IPS-11a (cell line): ENCODE data around the gene RTKN2.

ENCODE experiments used
- H3K4me3 ChIP-seq: one replicate; pipeline ENCODE4 v1.5.1; 2013; ENCODE audit warnings: low read depth, low read length, control low read depth

Gene RTKN2

DNA sequence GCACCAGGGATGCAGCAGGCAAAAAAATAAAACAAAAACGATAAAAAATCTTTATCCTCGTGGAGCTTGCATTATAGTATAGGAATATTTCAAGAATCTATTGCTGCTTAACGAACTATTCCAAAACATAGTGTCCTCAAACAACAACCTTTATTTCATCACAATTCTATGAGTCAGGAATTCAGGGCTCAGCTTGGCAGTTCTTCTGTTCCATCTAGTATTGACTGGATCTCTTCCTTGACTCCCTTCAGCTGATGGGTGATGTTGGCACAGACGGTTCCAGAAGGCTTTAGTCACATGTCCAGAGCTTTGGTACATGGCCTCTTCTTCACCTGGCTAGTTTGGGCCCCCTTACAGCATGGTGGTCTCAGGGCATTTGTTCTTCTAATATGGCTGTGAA, 88.0 kb downstream of the RTKN2 start:
- H3K4me3 ChIP-seq, result no peak overlapping the region

GRCh38 chr10:62178568-62178967, 90.1 kb downstream of the RTKN2 start:
- H3K4me3 ChIP-seq, result no peak overlapping the region

DNA sequence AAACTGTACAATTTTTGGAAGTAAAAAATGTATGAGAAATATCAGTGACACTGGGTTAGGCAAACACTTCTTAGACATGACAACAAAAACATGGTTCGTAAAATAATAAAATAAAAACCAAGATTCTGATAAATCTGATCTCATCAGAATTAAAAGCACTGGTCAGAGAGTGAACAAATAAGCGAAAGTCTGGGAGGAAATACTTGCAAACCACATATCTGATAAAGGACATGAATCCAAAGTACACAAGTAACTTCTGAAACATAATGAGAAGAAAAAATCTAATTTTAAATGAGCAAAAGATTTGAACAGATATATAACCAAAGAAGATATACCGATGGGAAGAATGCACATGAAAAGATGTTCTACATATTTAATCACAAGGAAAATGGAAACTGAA, 91.5 kb downstream of the RTKN2 start:
- no peak overlapping the region for H3K4me3 ChIP-seq

GRCh38 chr10:62175251-62175650, 93.4 kb downstream of the RTKN2 start:
- H3K4me3 ChIP-seq, result no peak overlapping the region

GRCh38 chr10:62172465-62172864, 96.2 kb downstream of the RTKN2 start:
- H3K4me3 ChIP-seq, result no peak overlapping the region

GRCh38 chr10:62171791-62172190, 96.9 kb downstream of the RTKN2 start:
- H3K4me3 ChIP-seq, result no peak overlapping the region

- H3K4me3 ChIP-seq, result no peak overlapping the region
Measured at GRCh38 chr10:62170732-62171131, 97.9 kb downstream of the RTKN2 start.

DNA sequence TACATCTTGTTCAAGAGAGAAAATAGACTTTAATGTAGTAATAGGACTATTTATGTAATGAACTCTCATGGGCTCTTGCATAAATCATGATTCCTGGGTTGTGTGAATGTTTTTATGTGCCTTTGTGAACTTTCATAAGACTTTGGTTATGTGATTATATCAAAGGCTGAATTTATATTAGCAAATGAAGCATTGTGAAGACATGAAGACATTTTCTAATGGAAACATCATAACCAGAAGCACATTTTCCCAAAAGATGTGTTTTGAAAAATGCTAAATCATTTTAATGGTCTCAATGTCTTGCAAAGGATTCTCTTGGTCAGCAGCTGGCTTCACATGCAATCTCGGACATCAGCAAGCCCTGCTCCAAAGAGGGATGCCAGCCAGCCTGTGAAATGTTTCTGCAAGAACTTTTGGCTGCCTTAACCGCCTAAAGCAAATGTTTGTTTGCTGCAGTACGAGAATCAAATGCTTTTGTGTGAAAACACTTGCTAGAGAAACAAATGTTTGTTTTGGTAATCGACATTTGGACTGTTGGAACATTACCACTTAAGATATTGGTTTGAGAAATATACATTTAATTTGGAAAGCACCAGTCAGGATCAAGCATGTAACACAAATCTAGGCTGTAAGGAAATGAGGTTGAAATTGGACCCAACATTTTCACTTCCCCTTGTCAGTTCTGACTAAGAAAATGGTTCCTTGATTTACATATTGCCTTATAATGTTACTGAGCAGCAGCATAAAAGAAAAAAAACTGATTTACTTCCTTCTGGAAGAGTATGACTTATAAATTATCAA, 102.1 kb downstream of the RTKN2 start:
- no peak overlapping the region for H3K4me3 ChIP-seq

- H3K4me3 ChIP-seq, result no peak overlapping the region
Measured at GRCh38 chr10:62165803-62166202, 102.8 kb downstream of the RTKN2 start.

GRCh38 chr10:62163024-62163423, 105.6 kb downstream of the RTKN2 start:
- H3K4me3 ChIP-seq, result no peak overlapping the region

DNA sequence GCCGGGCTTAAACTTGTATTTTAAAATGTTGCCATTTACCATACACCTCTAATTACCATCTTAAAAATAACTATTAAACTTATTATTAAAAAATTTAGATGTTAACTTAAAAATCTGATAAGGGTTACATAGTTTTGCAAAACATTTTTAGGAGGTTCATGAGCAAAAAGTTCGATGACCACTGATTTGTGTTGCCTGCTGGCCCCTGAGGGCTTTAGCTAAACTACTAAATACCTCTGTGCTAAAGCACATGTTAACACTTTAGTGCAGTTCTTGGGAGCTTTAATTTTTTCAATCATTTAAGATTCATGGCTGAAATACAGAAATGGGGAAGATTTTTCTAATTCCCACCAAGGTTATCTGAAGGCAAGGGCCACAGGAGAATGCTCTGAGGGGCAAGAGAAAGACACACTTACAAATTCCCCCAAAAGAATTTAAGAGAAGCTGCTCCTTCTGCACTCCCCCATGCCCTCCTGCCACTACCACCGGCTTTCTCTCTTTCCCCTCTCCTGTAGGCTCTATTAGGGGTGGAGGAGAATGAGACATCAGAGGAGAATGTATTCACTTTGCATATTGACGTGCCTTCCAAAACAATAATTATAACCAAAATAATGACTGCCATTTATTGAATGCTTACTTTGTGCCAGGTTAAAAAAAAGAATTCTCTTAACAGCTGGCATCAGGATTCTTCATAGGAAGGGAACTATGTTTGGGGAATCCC, 106.2 kb downstream of the RTKN2 start:
- H3K4me3 ChIP-seq, result no peak overlapping the region

DNA sequence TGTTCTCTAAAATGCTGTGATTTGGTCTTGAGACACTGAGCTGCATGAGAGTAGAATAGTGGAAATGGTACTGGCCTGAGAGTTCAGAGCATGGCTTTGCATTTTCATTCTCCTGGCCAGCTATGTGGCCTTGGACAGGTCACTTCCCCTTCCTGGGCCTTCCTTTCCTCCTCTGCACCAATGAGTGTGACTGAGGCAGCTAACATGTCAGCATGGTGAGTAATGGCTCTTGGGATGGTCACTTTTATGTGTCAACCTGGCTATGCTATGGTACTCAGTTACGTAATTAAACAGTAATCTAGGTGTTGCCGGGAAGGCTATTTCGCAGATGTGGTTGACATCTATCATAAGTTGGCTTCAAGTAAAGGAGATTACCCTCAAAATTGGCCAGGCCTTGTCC, 109.3 kb downstream of the RTKN2 start:
- no peak overlapping the region for H3K4me3 ChIP-seq

DNA sequence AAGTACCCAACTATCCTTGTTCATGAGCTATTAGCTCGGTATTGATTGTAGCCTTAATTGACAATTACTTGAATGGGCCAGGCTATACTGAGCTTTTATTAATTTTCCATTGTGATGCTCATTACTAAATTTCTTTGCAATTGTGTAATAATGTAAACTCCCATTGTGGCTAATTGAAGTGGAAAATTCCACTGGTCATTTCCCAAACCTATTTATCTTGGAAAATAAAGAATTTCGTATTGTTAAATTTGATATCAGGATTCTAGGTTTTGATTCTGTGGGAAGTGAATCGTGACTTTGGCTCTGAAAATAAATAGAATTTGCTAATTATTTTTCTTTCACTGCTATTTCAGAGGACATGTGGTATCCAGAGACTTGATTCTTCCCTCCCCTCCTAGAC, 111.0 kb downstream of the RTKN2 start:
- no peak overlapping the region for H3K4me3 ChIP-seq

GRCh38 chr10:62155054-62155680, 113.5 kb downstream of the RTKN2 start:
- H3K4me3 ChIP-seq, result no peak overlapping the region

GRCh38 chr10:62154231-62154630, 114.4 kb downstream of the RTKN2 start:
- no peak overlapping the region for H3K4me3 ChIP-seq

- H3K4me3 ChIP-seq, result no peak overlapping the region
Measured at GRCh38 chr10:62153191-62153590, 115.5 kb downstream of the RTKN2 start.

GRCh38 chr10:62149621-62150020, 119.0 kb downstream of the RTKN2 start:
- no peak overlapping the region for H3K4me3 ChIP-seq

DNA sequence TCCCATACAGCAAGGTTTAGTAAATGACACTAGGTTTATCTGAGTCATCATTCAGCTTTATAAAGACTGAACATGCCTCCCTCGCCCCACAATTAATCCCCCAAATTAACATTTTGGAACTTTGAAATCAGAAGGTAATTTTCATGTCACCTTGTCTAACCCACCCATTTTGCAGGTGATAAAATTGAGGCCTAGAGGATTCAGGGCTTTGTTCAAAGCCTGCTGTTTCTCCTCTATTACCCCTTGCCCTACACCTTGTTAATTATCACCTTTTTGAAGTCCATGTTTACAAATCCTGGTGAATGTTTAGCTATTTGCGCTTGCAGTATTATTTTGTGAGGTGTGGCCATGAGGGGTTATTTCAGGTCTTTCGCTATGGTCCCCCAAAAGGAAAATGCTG, 120.5 kb downstream of the RTKN2 start:
- no peak overlapping the region for H3K4me3 ChIP-seq

DNA sequence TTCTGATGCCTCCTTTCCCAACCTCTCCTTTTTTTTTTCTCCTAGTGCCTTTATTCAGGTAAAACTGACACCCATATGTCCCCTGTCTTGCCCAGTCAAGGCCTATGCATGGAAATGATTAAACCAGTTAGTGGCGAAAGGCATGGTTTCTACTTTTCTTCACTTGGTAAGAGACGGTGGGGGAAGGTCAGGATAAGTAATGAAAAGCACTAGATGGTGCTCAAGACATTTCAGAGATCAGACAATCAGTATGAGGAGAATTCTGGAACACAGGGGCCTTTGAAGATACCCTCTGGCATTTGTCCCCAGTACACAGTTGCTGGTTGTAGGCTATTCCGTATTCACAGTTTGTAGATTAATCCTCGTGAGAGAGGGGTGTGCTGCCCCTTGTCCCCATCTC, 121.2 kb downstream of the RTKN2 start:
- no peak overlapping the region for H3K4me3 ChIP-seq

GRCh38 chr10:62136931-62137330, 131.7 kb downstream of the RTKN2 start:
- no peak overlapping the region for H3K4me3 ChIP-seq

DNA sequence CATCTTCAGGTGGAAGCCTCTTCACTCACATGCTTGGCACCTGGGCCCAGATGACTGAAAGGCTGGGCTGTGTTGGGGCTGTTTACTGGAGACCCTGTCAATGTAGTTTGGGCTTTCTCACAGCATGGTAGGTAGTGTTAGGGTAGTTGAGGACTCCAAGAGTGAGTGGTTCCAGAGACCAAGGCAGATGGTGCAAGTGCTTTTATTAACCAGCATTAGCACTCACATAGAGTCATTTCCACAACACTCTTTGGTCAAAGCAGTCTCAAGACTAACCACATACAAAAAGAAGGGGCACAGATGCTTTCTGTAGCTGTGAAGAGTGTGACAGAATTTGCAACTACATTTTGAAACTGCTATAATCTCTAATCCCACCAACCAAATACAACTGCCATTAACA, 135.0 kb downstream of the RTKN2 start:
- no peak overlapping the region for H3K4me3 ChIP-seq
